Ascending aorta (tissue), 2 donors: Measurements from ENCODE around the gene DZIP1L. TPM values are rescaled to one million over a fixed set of nuclear protein-coding genes. Genes with fewer than 3 reads are reported as not detected.
"Not testable (repeated sequence)": the region's sequence is repeated elsewhere in the genome, so short reads cannot be mapped to it uniquely, and the experiment has no call there.

Experiments used
- DNase-seq, 2 donors: peaks; one replicate each; pipeline ENCODE4 v3.0.0-alpha.2; 2019; ENCODE audit warnings: low spot score in 2 of 2
- H3K27ac ChIP-seq, 2 donors: fragments of 200-600 bp; sonication (generic); one replicate each; pipeline ENCODE4 v1.5.1; 2016 to 2017; ENCODE audit warnings: mild to moderate bottlenecking in 1 of 2
- H3K27me3 ChIP-seq: fragments of 200-600 bp; sonication (generic); one replicate; pipeline ENCODE4 v1.5.1; 2017
- H3K36me3 ChIP-seq, 2 donors: fragments of 200-600 bp; sonication (generic); one replicate each; pipeline ENCODE4 v1.5.1; 2016
- H3K4me1 ChIP-seq, 2 donors: fragments of 200-600 bp; sonication (generic); one replicate each; pipeline ENCODE4 v1.5.1; 2016 to 2017; ENCODE audit warnings: mild to moderate bottlenecking in 1 of 2
- H3K4me3 ChIP-seq, 2 donors: fragments of 200-600 bp; sonication (generic); one replicate each; pipeline ENCODE4 v1.5.1; 2016 to 2017; ENCODE audit warnings: mild to moderate bottlenecking in 1 of 2
- H3K9me3 ChIP-seq, 2 donors: fragments of 200-600 bp; sonication (generic); one replicate each; pipeline ENCODE4 v1.5.1; 2016
- intact Hi-C: fragments of 100-400 bp; cut with DNase I; formaldehyde crosslinking; loops from one replicate; pipeline ENCODE4 v1.15.1; 2023
- total RNA-seq: library from RNA; depleted of rRNA; stranded (reverse); fragments of >200 nt; gene quantifications from one replicate; pipeline ENCODE4 v1.1.0, GENCODE V29; 2016
- TF ChIP-seq, protein P1 (sequence below), 3 experiments: fragments of 200-600 bp in 2 of 3; fragments of 450-650 bp in 1 of 3; sonication (generic) in 2 of 3; IDR thresholded peaks; one replicate each; pipeline ENCODE4 v1.5.1; 2016 to 2019; ENCODE audit warnings: antibody characterized with exemption in 3 of 3, mild to moderate bottlenecking in 1 of 3, moderate library complexity in 1 of 3

The DZIP1L gene
- total RNA-seq, 1 donor from 2014 or later = 23.1 TPM

DNA sequence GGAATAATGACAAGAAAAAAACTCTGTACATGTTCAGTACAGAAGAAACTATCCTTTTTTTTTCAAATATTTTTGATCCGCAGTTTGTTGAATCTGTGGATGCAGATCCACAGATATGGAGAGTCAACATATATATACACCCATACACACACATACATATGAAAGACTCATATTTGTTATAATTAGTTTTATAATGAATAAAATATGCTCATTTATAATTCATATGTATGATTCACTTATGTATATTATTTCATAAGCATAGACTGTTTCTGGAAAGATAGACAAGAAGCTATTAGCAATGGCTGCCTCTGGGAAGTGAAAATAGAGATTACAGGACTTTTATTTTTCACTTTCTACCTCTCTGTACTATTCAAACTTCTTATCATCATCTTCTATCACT lies 9.8 kb downstream of the DZIP1L start:
- TF ChIP-seq, protein P1, sequence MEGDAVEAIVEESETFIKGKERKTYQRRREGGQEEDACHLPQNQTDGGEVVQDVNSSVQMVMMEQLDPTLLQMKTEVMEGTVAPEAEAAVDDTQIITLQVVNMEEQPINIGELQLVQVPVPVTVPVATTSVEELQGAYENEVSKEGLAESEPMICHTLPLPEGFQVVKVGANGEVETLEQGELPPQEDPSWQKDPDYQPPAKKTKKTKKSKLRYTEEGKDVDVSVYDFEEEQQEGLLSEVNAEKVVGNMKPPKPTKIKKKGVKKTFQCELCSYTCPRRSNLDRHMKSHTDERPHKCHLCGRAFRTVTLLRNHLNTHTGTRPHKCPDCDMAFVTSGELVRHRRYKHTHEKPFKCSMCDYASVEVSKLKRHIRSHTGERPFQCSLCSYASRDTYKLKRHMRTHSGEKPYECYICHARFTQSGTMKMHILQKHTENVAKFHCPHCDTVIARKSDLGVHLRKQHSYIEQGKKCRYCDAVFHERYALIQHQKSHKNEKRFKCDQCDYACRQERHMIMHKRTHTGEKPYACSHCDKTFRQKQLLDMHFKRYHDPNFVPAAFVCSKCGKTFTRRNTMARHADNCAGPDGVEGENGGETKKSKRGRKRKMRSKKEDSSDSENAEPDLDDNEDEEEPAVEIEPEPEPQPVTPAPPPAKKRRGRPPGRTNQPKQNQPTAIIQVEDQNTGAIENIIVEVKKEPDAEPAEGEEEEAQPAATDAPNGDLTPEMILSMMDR (IDR thresholded peaks at IDR 0.05) = no peak

DNA sequence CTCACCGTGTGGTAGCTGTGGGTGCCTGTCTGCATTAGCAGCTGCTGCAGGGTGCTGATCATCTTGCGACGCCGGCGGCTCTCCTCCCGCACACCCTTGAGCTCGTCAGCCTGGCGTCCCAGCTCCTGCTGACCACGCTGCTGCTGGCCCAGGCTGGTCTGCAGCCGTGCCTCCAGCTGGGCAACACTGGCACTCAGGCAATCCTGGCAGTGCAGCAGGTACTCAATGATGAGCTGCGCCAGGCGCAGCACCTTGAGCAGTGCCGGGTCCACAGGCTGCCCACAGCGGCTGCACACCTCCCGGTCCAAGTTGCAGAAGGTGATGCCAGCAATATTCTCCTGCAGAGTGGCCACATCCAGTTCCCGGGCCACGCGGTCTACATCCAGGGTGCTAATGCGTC lies 11.9 kb downstream of the DZIP1L start:
- Histone ChIP-seq H3K27ac (no peak overlapping the region), H3K27me3 (no peaks in the 10 kb centered on the region), H3K4me1 (no peaks in the 10 kb centered on the region), H3K36me3 (peaks cover 28 to 35% of the 10 kb centered on the region in 2 donors), H3K9me3 (no peaks in the 10 kb centered on the region), H3K4me3 (no peak overlapping the region)
- TF ChIP-seq, protein P1 (IDR thresholded peaks at IDR 0.05) = no peak
- DNase-seq = no peak
- intact Hi-C loops = no loop called here

More for the DNA sequence above, 9.8 kb downstream of the DZIP1L start:
- Histone ChIP-seq H3K9me3 (no peaks in the 10 kb centered on the region), H3K36me3 (peaks cover 25 to 33% of the 10 kb centered on the region in 2 donors), H3K27ac (no peak overlapping the region), H3K4me3 (no peak overlapping the region), H3K4me1 (no peaks in the 10 kb centered on the region), H3K27me3 (no peaks in the 10 kb centered on the region)
- intact Hi-C loops = no loop called here
- no peak for DNase-seq

DNA sequence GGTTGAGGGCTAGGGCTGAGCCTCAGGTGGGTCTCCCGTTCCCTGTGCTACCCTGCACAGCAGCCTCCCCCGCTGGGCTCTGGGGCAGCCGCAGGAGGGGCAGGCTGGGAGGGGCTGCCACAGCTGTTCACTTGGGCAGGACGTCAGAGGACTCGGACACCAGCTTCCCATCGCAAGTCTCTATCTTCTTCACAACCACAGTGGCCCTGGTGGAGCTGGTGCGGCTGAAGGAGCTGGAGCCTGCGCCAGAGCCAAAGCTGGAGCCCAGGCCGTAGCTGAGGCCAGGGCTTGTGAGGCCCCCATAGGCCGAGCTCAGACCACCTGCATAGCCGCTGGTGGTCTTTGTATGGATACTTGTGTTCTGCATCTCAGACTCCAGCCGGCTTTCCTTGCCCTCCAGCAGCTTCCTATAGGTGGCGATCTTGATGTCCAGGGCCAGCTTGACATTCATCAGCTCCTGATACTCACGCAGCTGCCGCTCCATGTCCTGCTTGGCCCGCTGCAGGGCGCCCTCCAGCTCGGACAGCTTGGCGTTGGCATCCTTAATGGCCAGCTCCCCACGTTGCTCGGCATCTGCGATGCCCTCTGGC lies 14.0 kb downstream of the DZIP1L start:
- H3K27me3 ChIP-seq, H3K27ac ChIP-seq, DNase-seq, H3K4me1 ChIP-seq, intact Hi-C loops, H3K4me3 ChIP-seq, H3K9me3 ChIP-seq: not testable (repeated sequence)
- H3K36me3 ChIP-seq = peaks cover 30 to 45% of the 10 kb centered on the region in 2 donors

DNA sequence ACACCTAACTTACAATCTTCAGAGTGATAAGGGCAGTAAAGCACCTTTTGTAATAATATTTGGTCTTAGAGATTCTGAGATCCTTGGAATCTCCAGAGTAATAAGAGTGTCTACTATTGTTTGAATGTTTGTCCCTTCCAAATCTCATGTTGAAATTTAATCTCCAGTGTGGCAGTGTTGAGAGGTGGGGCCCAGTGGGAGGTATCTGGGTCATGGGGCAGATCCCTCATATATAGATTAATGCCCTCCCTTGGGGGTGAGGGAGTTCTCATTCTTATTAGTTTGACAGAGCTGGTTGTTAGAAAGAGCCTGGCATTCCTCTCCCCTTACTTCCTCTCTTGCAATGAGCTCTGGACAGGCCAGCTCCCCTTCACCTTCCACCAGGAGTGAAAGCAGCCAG lies 16.0 kb downstream of the DZIP1L start:
- TF ChIP-seq, protein P1 (IDR thresholded peaks at IDR 0.05) = no peak
- Histone ChIP-seq H3K4me3 (no peak overlapping the region), H3K27me3 (no peaks in the 10 kb centered on the region), H3K9me3 (no peaks in the 10 kb centered on the region), H3K27ac (no peak overlapping the region), H3K4me1 (no peaks in the 10 kb centered on the region), H3K36me3 (peaks cover 35 to 50% of the 10 kb centered on the region in 2 donors)
- DNase-seq = no peak
- intact Hi-C loops = no loop called here

DNA sequence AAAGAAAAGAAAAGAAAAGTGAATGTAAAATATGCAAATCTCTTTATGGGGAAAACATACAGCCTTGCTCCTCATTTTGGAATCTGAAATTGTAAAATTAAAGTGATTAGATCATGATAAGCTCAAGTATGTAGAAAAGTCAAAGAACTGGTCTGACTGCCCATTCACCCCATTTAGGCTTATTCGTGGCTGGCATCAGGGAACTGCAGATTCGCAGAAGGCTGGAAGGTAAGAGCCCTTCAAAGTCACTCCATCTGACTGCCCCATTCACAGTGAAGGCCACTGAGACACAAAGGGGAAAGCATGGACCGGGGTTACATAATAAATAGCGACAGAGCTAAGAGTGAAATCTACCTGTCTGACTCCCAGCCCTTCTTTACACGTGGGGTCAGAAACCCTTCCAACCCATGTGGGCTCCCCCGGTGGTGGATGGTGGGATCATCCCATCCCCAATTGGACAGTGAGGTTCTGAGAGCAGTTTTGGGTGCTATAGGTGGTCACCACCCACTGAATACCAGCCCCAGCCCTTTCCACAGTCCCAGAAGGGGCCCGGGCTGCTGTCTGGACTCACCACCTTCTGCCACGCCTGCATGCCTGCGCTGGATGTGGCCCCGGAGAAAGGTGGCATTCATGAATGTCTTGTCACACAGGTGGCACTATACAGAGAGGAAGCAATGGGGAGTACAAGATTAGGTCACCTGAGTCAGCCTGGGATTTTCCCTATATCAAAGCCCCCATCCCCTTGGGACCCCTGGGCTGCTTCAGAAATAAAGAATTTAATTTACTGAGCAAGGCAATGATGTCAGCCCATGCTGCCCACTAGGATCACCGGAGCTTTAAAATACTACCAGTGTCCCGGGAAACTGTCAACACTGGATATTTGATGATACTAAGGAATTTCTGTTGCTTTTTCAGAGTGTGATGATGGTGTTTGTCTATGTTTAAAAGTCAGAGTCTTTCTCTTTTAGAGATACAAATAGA lies 17.9 kb downstream of the DZIP1L start:
- no peaks in the 10 kb centered on the region for H3K4me1 ChIP-seq
- no peaks in the 10 kb centered on the region for H3K27me3 ChIP-seq
- intact Hi-C loops = no loop called here
- no peak overlapping the region for H3K4me3 ChIP-seq
- peaks cover 41 to 51% of the 10 kb centered on the region in 2 donors for H3K36me3 ChIP-seq
- no peak overlapping the region for H3K27ac ChIP-seq
- TF ChIP-seq, protein P1 (IDR thresholded peaks at IDR 0.05) = no peak
- no peak for DNase-seq
- H3K9me3 ChIP-seq = no peaks in the 10 kb centered on the region

DNA sequence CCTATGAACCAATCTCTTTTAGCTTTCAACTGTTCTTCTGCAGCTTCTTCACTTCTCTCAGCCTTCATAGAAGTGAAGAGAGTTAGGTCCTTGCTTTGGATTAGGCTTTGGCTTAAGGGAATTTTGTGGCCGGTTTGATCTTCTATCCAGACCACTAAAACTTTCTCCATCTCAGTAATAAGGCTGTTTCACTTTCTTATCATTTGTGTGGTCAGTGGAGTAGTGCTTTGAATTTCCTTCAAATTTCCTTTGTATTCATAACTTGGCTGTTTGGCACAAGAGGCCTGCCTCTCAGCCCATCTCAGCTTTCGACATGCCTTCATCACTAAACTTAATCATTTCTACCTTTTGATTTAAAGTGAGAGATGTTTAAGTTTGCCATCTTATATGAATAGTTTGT lies 21.7 kb downstream of the DZIP1L start:
- H3K4me1 ChIP-seq = no peaks in the 10 kb centered on the region
- no peaks in the 10 kb centered on the region for H3K9me3 ChIP-seq
- H3K27ac ChIP-seq = no peak overlapping the region
- DNase-seq = no peak
- TF ChIP-seq, protein P1 (IDR thresholded peaks at IDR 0.05) = no peak
- peaks cover 24 to 60% of the 10 kb centered on the region in 2 donors for H3K36me3 ChIP-seq
- H3K4me3 ChIP-seq = no peak overlapping the region
- intact Hi-C loops = no loop called here
- H3K27me3 ChIP-seq = no peaks in the 10 kb centered on the region
